Activated CD8-positive, alpha-beta memory T cell treated with anti-CD3 and anti-CD28 coated beads for 48 hours (primary cell): Measurements from ENCODE around the gene DPPA5.
"Not testable (repeated sequence)": the region's sequence is repeated elsewhere in the genome, so short reads cannot be mapped to it uniquely, and the experiment has no call there.

ENCODE experiments used
- DNase-seq, 3 experiments: peaks; one replicate each; pipeline ENCODE4 v3.0.0-alpha.2; 2020; ENCODE audit warnings: low read depth in 2 of 3, low spot score in 2 of 3

Gene DPPA5

GRCh38 chr6:73364549-73364948 lies 10.5 kb upstream of the DPPA5 start:
- no peak for DNase-seq

GRCh38 chr6:73364121-73364520 lies 10.0 kb upstream of the DPPA5 start:
- DNase-seq, result no peak

GRCh38 chr6:73363537-73363875 lies 9.4 kb upstream of the DPPA5 start:
- no peak for DNase-seq

GRCh38 chr6:73362869-73363536 lies 8.9 kb upstream of the DPPA5 start:
- no peak for DNase-seq

- DNase-seq, result no peak
These were observed 8.3 kb upstream of the DPPA5 start, which contains the start of gene KHDC3L for GRCh38 chr6:73362358-73362757. KHDC3L (plus strand) TSS chr6:73362658; CDS start chr6:73362730, 72 bp downstream.

GRCh38 chr6:73349311-73349710 lies 4.8 kb downstream of the DPPA5 start:
- no peak for DNase-seq

GRCh38 chr6:73348550-73349204 lies 5.4 kb downstream of the DPPA5 start:
- no peak for DNase-seq

- DNase-seq, result no peak
These were observed 10.9 kb downstream of the DPPA5 start for GRCh38 chr6:73343164-73343563.

GRCh38 chr6:73342174-73342573 lies 11.9 kb downstream of the DPPA5 start:
- no peak for DNase-seq

GRCh38 chr6:73341335-73341734 lies 12.7 kb downstream of the DPPA5 start:
- DNase-seq, result no peak

- no peak for DNase-seq
These were observed 14.0 kb downstream of the DPPA5 start for GRCh38 chr6:73340048-73340447.

- DNase-seq, result no peak
These were observed 14.7 kb downstream of the DPPA5 start for GRCh38 chr6:73339340-73339739.

GRCh38 chr6:73329201-73329600 lies 24.9 kb downstream of the DPPA5 start:
- DNase-seq, result no peak

- no peak for DNase-seq
These were observed 25.3 kb downstream of the DPPA5 start for GRCh38 chr6:73328790-73329189.

GRCh38 chr6:73325656-73326055 lies 28.4 kb downstream of the DPPA5 start:
- DNase-seq, result no peak

- no peak for DNase-seq
These were observed 30.8 kb downstream of the DPPA5 start for GRCh38 chr6:73323323-73323722.

GRCh38 chr6:73314577-73315492 lies 39.2 kb downstream of the DPPA5 start:
- no peak for DNase-seq

GRCh38 chr6:73310503-73310845 lies 43.6 kb downstream of the DPPA5 start:
- DNase-seq, result not testable (repeated sequence)

GRCh38 chr6:73309785-73310502 lies 44.1 kb downstream of the DPPA5 start:
- peak; percentile 42 to 51 (median 45) for DNase-seq

- peak in 1 of 3 experiments; percentile 14 for DNase-seq
These were observed 44.6 kb downstream of the DPPA5 start for GRCh38 chr6:73309535-73309784.

GRCh38 chr6:73308712-73309534 lies 45.2 kb downstream of the DPPA5 start:
- no peak for DNase-seq
